ENCODE data around the gene FARS2. TPM values are rescaled to one million over a fixed set of nuclear protein-coding genes. Genes with fewer than 3 reads are reported as not detected.
A peak's percentile ranks its signal among the peaks of the same experiment; 100 is the strongest.

Gene FARS2
- total and polyA plus RNA-seq, 5 experiments from 2014 or later = 13.6 to 39.1 (median 28.1) TPM

- no peaks in the 10 kb centered on the region for H3K27me3 Mint-ChIP-seq
- H3K9me3 Mint-ChIP-seq = no peaks in the 10 kb centered on the region
- DNase-seq (no peak), ATAC-seq (no peak)
- H3K27ac Mint-ChIP-seq = no peak overlapping the region
- H3K4me1 Mint-ChIP-seq = peaks cover 9 to 39% (median 29%) of the 10 kb centered on the region in 4 donors
- peaks cover 0 to 4% (median 0%) of the 10 kb centered on the region in 3 donors for H3K36me3 Mint-ChIP-seq
- no peak overlapping the region for H3K4me3 Mint-ChIP-seq
- POLR2A ChIA-PET = no interaction called here
Measured at GRCh38 chr6:5339786-5340185, 78.5 kb downstream of the FARS2 start.

GRCh38 chr6:5341845-5342244, 80.5 kb downstream of the FARS2 start:
- H3K27ac Mint-ChIP-seq = no peak overlapping the region
- no peaks in the 10 kb centered on the region for H3K9me3 Mint-ChIP-seq
- DNase-seq (no peak), ATAC-seq (no peak)
- no peaks in the 10 kb centered on the region for H3K27me3 Mint-ChIP-seq
- peaks cover 9 to 23% (median 18%) of the 10 kb centered on the region in 4 donors for H3K4me1 Mint-ChIP-seq
- H3K36me3 Mint-ChIP-seq = peaks cover 0 to 11% (median 0%) of the 10 kb centered on the region in 3 donors
- H3K4me3 Mint-ChIP-seq = no peak overlapping the region
- POLR2A ChIA-PET = no interaction called here

- H3K27ac Mint-ChIP-seq = peak overlapping the region in 1 of 10 donors; percentile 6
- POLR2A ChIA-PET = no interaction called here
- H3K4me3 Mint-ChIP-seq = no peak overlapping the region
Measured at GRCh38 chr6:5343998-5344397, 82.7 kb downstream of the FARS2 start.

DNA sequence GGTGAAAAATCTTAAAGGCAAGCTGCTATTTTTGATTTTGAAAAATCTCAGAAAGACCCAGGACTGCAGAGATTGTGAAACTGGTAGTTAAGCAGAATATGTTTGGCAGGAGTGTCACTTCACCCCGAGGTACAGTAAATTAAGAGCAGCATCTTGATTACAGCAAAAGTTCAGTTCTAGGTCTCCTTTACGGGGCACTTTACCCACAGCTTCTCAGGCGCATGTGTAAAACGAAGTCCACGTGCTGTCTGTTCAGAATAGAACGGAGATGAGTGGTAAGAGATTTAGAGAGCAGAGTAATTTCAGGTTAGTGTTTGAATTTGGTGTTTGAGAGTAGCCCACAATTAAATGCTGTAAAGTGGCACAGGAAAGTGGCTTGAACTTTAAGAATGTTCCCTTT, 84.0 kb downstream of the FARS2 start:
- Mint-ChIP-seq H3K27ac (peak overlapping the region in 1 of 10 donors; percentile 15), H3K4me3 (no peak overlapping the region)
- ATAC-seq = no peak

More at GRCh38 chr6:5343998-5344397, 82.7 kb downstream of the FARS2 start:
- peaks cover 9 to 13% (median 10%) of the 10 kb centered on the region in 4 donors for H3K4me1 Mint-ChIP-seq
- peaks cover 16 to 24% (median 18%) of the 10 kb centered on the region in 3 donors for H3K36me3 Mint-ChIP-seq
- DNase-seq (no peak), ATAC-seq (no peak)
- no peaks in the 10 kb centered on the region for H3K27me3 Mint-ChIP-seq
- H3K9me3 Mint-ChIP-seq = peaks cover 0 to 10% (median 2%) of the 10 kb centered on the region in 9 donors

DNA sequence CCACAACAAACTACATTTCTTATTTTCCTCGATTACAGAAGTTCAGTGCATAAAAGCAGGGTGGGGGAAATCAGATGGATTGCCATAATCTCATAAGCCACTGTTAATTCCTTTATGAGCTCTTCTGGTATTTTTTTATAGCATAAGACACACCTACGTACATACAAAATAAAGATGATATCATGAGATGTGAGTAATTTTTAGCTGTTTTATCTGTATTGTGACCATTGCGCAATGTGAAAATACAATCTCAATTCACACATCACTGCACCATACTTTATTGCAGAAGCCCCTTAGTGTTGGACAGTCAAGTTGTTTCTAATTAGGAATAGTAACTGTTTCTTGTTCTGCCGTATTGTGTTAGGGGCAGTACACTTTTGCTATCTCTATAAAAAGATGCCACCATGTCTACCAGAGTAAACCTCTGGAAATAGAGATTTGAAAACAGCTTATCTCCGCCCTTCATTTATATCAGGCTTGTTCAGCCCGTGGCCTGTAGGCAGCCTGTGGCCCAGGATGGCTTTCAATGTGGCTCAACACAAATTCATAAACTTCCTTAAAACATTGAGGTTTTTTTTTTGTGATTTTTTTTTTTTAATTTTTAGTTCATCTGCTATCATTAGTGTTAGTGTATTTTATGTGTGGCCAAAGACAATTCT, 90.4 kb downstream of the FARS2 start:
- POLR2A ChIA-PET = no interaction called here
- Mint-ChIP-seq H3K9me3 (peaks cover 0 to 10% (median 5%) of the 10 kb centered on the region in 9 donors), H3K4me1 (peaks cover 12 to 23% (median 14%) of the 10 kb centered on the region in 4 donors), H3K27ac (no peak overlapping the region), H3K27me3 (no peaks in the 10 kb centered on the region), H3K36me3 (peaks cover 14 to 27% (median 16%) of the 10 kb centered on the region in 3 donors), H3K4me3 (no peak overlapping the region)
- ATAC-seq (no peak), DNase-seq (no peak)

More for the DNA sequence above, 84.0 kb downstream of the FARS2 start:
- DNase-seq = no peak
- POLR2A ChIA-PET = no interaction called here
- H3K27me3 Mint-ChIP-seq = no peaks in the 10 kb centered on the region
- peaks cover 16 to 23% (median 18%) of the 10 kb centered on the region in 3 donors for H3K36me3 Mint-ChIP-seq
- H3K4me1 Mint-ChIP-seq = peaks cover 9 to 13% (median 10%) of the 10 kb centered on the region in 4 donors
- peaks cover 0 to 10% (median 5%) of the 10 kb centered on the region in 9 donors for H3K9me3 Mint-ChIP-seq

DNA sequence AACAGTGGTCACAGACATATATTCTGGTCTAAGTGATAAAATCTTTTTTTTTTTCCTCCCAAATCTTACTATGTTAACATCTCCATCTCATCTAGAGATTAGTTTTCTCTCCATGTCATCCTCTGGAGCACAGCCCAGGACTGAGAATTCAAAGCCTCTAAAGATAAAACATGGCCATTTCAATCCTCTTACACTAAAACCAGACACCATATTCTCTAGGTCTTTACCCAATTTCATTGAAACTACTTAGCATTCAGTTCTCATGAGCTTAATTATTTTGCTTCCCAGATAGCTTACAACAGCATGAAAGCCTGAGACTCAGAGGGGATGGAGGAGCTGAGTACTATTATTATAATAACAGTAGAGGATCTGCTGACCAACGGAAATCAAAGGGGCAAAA, 92.7 kb downstream of the FARS2 start:
- DNase-seq (no peak), ATAC-seq (no peak)
- H3K27ac Mint-ChIP-seq = peak overlapping the region in 1 of 10 donors; percentile 53
- peaks cover 0 to 9% (median 0%) of the 10 kb centered on the region in 3 donors for H3K36me3 Mint-ChIP-seq
- peaks cover 0 to 3% (median 0%) of the 10 kb centered on the region in 9 donors for H3K9me3 Mint-ChIP-seq
- H3K27me3 Mint-ChIP-seq = no peaks in the 10 kb centered on the region
- H3K4me1 Mint-ChIP-seq = peaks cover 12 to 29% (median 14%) of the 10 kb centered on the region in 4 donors
- H3K4me3 Mint-ChIP-seq = no peak overlapping the region
- POLR2A ChIA-PET = no interaction called here

DNA sequence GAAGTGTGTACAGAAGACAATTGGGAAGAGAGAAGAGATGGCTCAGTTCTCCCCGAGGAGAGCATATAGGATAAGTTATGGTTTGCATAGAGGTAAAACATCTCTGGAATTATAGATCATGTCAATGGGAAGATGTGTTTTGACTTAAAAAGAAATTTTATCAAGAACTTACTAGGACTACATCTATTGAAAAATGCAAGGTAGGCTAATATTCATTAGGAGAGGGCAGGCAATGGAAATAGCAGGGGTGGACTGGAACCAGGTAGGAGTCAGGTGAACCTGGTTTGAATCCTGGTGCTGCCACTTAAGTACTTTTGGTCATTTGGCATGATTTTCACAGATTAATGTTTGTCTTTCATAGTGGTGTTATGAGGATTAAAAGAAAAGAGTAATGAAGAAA, 96.2 kb downstream of the FARS2 start:
- H3K27ac Mint-ChIP-seq = peak overlapping the region in 1 of 10 donors; percentile 3
- DNase-seq = no peak
- no peak for ATAC-seq
- POLR2A ChIA-PET = no interaction called here
- H3K4me3 Mint-ChIP-seq = no peak overlapping the region
- no peaks in the 10 kb centered on the region for H3K9me3 Mint-ChIP-seq
- no peaks in the 10 kb centered on the region for H3K27me3 Mint-ChIP-seq
- H3K36me3 Mint-ChIP-seq = peaks cover 0 to 9% (median 0%) of the 10 kb centered on the region in 3 donors
- H3K4me1 Mint-ChIP-seq = peaks cover 12 to 23% (median 13%) of the 10 kb centered on the region in 4 donors

DNA sequence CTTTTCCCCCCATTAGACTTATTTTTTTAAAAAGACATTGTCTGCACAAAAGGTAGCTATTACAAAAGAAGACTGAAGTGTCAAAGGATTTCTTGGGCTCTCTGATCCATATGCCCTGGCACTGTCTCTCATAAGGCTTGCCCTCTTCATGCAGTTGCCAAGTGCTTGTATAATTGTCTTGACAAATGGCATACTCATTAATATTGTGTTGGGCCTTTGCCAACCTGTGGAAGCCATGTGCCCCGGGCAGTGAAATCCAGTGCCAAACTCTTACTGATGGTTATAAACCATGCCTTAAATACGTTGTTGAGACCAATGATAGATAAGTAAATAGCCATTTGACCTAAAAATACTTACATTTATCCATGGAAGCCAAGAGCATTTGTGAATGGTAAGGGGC, 98.1 kb downstream of the FARS2 start:
- Mint-ChIP-seq H3K27me3 (no peaks in the 10 kb centered on the region), H3K4me1 (peaks cover 0 to 25% (median 10%) of the 10 kb centered on the region in 4 donors), H3K27ac (no peak overlapping the region), H3K36me3 (peaks cover 0 to 9% (median 6%) of the 10 kb centered on the region in 3 donors), H3K9me3 (no peaks in the 10 kb centered on the region), H3K4me3 (no peak overlapping the region)
- DNase-seq = no peak
- ATAC-seq = no peak
- POLR2A ChIA-PET = no interaction called here

- Mint-ChIP-seq H3K27ac (no peak overlapping the region), H3K36me3 (peaks cover 0 to 9% (median 0%) of the 10 kb centered on the region in 3 donors), H3K4me1 (peaks cover 5 to 25% (median 12%) of the 10 kb centered on the region in 4 donors), H3K9me3 (no peaks in the 10 kb centered on the region), H3K27me3 (no peaks in the 10 kb centered on the region), H3K4me3 (no peak overlapping the region)
- no peak for DNase-seq
- ATAC-seq = no peak
- POLR2A ChIA-PET = no interaction called here
Measured at GRCh38 chr6:5361396-5361795, 100.1 kb downstream of the FARS2 start.

DNA sequence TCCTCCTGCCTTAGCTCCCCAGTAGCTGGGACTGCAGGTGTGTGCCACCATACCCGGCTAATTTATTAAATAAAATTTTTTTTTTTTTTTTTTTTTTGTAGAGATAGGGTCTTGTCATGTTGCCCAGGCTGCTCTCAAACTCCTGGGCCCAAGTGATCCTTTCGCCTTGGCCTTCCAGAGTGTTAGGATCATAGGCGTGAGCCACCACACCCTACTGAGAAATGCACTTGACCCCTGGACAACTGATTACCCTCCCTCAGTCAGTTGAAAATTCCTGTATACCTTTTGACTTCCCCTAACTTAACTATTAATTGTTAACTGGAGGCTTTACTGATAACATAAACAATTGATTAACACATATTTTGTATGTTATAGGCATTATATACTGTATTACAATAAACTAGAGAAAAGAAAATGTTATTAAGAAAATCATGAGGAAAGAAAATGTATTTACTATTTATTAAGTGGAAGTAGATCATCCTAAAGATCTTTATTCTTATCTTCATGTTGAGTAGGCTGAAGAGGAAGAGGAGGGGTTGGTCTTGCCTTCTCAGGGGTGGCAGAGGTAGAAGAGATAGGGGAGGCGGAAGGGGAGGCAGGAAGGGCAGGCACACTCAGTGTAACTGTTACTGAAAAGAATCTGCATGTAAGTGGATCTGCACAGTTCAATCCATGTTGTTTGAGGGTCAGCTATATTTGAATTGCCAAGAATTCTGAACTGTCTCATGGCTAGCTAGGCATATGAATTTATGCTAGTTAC, 104.3 kb downstream of the FARS2 start:
- Mint-ChIP-seq H3K4me1 (peaks cover 7 to 21% (median 19%) of the 10 kb centered on the region in 4 donors), H3K27ac (peak overlapping the region in 1 of 10 donors; percentile 7), H3K4me3 (no peak overlapping the region), H3K27me3 (no peaks in the 10 kb centered on the region), H3K9me3 (no peaks in the 10 kb centered on the region), H3K36me3 (peaks cover 5 to 33% (median 12%) of the 10 kb centered on the region in 3 donors)
- ATAC-seq (no peak), DNase-seq (no peak)
- POLR2A ChIA-PET = no interaction called here

DNA sequence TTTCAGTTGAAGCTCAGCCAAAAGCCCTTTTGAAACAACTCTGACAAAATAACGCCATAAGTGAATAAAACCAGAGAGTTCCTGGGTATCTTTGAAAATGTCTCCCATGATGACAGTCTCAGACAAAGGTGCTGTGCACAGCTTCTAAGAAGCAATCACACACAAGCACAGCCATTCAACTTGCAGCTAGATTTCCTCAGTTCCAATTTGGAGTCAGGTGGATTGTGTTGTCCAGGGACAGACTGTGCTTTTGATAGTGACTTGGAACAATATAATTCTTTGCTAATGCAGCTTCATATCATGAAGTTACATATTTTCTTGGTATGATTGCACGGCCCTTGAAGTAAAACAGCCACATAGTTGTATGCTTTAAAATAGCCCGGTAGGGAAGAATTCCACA, 105.6 kb downstream of the FARS2 start:
- POLR2A ChIA-PET = no interaction called here
- Mint-ChIP-seq H3K4me3 (no peak overlapping the region), H3K27me3 (no peaks in the 10 kb centered on the region), H3K36me3 (peaks cover 5 to 43% (median 20%) of the 10 kb centered on the region in 3 donors), H3K9me3 (no peaks in the 10 kb centered on the region), H3K4me1 (peaks cover 7 to 28% (median 21%) of the 10 kb centered on the region in 4 donors), H3K27ac (no peak overlapping the region)
- ATAC-seq = no peak
- no peak for DNase-seq

- H3K4me3 Mint-ChIP-seq = no peak overlapping the region
- H3K27ac Mint-ChIP-seq = no peak overlapping the region
- no peaks in the 10 kb centered on the region for H3K9me3 Mint-ChIP-seq
- POLR2A ChIA-PET = no interaction called here
- peaks cover 5 to 43% (median 20%) of the 10 kb centered on the region in 3 donors for H3K36me3 Mint-ChIP-seq
- ATAC-seq (no peak), DNase-seq (no peak)
- H3K4me1 Mint-ChIP-seq = peaks cover 7 to 28% (median 20%) of the 10 kb centered on the region in 4 donors
- no peaks in the 10 kb centered on the region for H3K27me3 Mint-ChIP-seq
Measured at GRCh38 chr6:5367510-5367909, 106.2 kb downstream of the FARS2 start.

- POLR2A ChIA-PET = no interaction called here
- ATAC-seq = no peak
Measured at GRCh38 chr6:5373430-5373829, 112.1 kb downstream of the FARS2 start.

More at GRCh38 chr6:5373430-5373829, 112.1 kb downstream of the FARS2 start:
- H3K27ac Mint-ChIP-seq = no peak overlapping the region
- H3K36me3 Mint-ChIP-seq = peaks cover 12 to 46% (median 22%) of the 10 kb centered on the region in 3 donors
- no peaks in the 10 kb centered on the region for H3K27me3 Mint-ChIP-seq
- no peak overlapping the region for H3K4me3 Mint-ChIP-seq
- no peaks in the 10 kb centered on the region for H3K9me3 Mint-ChIP-seq
- DNase-seq = no peak
- H3K4me1 Mint-ChIP-seq = peaks cover 0 to 10% (median 5%) of the 10 kb centered on the region in 4 donors

All from naive thymus-derived CD8-positive, alpha-beta T cell (primary cell).